HG03064 (cell line): ENCODE results near the gene ERCC5.

Experiments used
- ATAC-seq: cut with Tn5 transposase; IDR thresholded peaks from one replicate; pipeline ENCODE4 v1.9.1; 2021; ENCODE audit warnings: low read depth; ENCODE audit not compliant: unreplicated experiment

Gene ERCC5

DNA sequence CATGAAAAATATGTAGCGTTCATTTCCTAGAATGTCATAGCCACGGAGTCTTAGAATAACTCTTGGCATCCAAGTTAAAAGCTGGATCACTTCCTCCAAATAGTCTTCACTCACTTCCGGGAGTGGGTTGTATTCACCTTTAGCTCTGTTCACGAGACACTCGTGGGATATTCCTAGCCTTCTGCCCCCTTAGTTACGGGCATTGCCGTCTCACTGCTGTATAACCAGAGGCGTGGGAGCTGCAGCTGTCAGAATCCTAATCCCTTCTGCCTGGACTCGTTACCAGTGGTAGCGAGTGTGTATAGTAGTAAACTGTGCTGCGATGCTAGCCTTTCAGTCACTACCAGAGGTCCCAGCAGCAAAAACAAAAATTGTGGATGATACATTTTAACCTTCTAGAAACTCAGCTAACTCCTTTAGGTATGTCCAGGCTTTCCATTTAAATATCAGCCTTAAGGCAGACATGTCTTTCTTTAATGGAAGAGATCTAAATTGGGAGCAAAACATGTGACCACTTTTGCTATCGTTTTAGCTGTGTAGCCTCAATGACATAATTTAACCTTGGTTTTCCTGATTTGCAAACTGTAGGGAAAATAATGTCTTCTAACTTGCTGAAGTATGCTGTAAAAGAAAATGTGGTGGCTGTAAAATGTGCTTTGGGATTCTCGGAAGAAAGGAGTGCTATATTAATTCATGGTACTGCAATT lies 34.1 kb downstream of the ERCC5 start:
- ATAC-seq, result no peak

DNA sequence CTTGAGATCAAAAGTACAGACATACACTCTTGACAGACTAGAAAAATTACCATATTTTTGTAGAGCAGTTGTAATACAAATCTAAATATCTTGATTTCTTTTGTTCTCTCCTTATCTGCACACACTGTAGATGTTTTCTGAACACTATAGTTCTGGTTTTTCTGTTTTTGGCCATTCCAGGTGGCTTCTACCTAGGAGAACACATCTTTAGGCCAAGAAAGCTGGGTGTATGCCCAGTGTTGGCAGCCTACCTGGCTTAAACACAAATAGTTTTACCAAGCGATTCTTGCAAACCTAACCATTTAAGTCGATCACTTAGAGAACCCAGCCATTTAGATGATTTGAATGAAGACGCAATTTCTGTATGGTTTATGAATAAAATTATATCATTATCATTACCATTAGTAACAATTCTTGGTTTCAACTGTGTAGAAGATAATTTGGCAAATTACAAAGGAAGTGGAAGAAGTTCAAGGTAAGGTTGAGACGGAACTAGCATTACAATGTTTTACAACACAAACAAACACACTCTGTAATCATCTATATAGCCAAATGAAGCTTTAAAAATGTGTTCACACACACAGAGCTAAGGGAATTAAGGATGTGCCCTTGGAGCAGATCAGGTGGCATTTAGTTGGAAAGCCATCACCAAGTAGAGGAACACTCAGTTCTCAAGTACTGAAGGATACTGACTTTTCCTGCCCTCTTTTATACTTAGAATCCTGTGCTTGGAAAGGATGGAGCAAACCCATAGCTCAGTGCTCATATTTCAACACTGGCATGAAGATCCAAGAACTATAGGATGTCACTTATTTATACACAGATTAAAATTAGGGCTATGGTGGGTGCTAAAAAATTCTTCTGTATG lies 36.2 kb downstream of the ERCC5 start:
- no peak for ATAC-seq

DNA sequence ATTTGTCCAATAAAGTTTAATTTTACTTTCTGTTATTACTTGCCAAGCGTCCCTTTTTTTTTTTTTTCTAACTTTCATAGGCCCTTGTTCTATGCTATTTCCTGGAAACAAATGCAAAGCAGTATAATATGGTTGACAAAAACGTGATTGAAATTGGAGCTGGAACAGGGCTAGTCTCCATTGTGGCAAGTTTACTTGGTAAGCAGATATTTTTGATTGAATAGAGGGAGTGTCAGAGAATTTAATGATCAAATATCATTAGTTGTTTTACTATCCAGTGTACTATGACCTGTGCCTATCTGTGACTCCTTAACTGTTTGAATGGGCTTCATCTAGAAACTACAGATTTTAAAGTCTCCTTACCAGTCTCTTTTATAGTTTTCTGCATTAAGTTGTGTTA lies 46.7 kb downstream of the ERCC5 start:
- ATAC-seq, result no peak

- no peak for ATAC-seq
Observed at GRCh38 chr13:102897371-102898138, 51.7 kb downstream of the ERCC5 start.

DNA sequence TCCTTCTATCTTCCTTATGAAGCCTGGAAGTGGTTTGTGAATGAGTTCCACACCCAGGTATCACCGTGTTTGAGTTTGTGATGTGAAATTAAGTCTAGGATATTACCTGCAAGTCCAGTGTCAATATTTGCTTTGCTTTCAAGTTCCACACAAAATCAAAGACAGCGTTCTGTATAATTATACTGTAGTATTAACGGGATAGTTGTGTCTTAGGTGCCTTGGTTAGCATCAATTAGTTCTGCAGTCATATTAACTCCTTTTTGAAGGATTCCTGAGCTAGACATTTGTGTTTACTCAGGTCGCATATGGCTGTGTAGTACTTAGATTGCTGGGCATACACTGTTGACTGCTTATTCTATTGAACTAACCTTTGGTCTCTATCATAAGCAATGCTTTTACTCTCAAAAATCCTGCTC lies 54.4 kb downstream of the ERCC5 start:
- no peak for ATAC-seq

DNA sequence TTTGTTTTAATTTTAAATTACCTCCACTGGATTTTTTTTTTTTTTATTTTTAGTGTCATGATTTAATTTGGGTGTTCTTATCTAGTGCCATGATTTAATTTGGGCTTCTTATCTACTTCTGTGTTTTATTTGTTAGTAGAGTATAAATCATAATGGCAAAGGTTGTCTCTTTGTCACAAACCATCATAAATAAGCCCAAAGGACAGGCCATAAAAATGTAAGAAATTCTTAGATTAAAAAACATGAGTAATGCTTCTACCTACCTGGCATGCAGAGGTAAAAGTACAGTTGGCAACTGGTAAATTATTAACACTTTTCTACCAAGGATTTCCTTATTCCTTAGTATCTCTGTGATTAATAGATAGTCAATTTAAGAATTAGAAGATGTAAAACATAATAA lies 55.2 kb downstream of the ERCC5 start:
- ATAC-seq, result no peak

DNA sequence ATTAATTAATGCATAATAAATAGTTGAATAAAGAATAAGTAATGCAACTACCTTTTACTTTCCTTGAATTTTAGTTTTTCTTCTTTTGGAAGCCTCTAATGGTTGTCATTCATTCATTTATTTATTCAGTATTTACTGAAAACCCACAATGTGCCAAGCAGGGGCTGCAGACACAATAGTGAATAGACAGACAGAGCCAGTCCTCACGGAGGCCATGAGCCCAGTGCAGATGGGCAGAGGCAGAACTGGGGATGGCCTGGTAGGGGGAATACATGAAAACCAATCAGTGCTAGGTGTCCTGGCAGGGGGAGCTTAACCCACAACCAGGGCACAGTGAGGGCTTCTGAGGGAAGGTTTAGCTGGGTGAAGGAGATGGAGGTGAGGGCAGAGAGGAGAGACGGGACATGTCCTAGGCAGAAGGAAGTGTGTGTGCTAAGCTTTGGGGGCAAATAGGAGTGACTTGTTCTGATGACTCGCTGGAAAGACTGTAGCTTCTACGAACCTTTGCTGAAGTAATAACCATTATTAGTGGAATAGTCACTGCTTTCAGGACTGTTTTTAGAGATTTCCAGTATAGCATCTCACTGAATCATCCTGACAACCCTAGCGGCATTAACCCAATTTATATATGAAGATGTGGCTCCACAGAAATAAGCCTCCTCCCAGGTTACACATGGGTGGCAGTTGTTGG lies 55.9 kb downstream of the ERCC5 start:
- ATAC-seq, result no peak

GRCh38 chr13:102902789-102903347 lies 57.0 kb downstream of the ERCC5 start:
- no peak for ATAC-seq

DNA sequence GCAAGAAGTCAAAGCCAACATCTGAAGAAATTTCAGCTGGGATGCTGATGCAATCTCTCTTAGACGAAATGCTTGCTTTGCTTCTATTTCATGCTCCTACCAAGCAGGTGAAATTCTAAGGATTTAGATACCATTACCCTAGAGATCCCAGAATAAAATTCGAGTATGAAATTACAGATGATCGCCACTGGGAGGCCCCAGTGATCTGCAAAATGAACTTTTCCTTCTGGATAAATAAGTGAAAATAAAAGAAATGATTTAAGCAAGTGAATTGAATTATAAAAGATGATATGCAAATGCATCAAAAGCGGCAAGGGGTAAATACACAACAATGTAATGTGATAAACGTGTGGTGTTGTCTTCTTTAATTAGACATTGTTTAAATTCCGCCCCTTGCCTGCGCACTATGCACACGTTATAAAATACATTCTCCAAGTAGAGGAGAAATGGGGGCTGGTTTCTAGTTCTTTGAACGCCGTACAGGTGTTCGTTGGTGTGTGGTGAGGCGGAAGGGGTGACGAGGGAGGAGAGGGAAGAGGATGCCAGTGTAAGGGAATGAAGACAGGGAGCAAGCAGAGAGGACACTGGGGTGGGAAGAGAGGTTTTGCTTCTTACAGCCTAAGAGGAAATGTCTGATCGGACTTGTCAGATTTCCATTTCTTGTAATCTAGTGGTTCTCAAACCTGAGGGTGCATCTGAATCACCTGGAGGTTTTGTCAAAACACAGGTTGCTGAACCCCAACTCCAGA lies 58.0 kb downstream of the ERCC5 start:
- ATAC-seq, result no peak

DNA sequence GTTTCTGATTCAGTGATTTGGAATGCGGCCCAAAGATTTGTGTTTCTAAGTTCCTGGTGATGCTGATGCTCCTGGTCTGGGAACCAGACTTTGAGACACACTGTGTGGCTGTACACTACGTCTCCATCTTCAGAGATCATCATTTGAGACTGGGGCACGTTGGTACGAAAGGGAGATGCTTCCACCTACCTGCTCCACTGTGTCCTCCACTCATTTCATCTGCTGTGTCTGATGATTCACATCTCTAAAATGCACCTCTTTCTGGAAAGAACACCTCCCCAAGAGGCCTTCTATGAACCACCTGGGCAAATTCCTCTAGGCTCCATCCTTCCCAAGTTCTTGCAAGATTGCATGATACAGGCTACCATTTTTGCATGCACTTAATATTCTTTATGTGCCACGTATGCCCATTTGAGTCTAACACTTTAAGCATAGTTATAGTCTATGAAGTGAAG lies 58.6 kb downstream of the ERCC5 start:
- no peak for ATAC-seq

DNA sequence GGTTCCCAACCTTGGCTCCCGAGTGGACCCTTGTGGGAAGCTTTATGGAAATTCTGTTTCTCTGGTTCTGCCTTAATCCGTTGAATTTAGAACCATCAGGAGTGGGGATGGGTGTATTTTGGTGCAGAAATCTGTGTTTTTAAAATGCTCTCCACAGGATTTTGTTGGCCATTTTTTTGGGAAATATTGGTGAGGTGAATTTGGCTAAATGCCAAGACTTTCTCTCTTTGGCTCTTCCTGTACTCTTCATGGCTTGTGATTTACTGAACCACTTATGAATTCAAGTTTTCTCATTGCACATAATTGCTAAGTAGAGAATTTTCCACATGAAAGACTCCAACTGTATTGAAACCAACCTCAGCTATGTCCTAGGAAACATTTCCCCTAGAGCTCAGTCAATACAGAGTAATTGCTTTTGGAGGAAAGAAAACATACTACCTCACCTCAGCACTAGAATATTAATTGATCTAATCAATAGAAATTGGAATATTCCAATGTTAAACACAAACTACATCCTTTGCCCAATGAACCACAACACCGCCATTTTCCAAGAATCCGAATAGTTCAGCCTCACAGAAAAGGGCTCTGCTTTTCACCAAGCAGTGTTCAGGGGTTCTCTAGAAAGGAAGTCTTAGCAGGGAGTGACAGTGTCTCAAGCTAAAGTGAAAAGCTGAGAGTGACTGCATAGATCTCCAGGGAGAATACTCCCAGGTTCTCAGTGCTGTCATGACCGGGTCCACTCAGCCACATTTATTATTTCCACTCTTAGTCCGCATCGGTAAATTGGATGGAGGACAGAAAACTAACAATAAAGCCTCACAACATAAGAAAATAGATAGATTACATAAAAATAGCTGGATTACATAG lies 60.3 kb downstream of the ERCC5 start:
- no peak for ATAC-seq

DNA sequence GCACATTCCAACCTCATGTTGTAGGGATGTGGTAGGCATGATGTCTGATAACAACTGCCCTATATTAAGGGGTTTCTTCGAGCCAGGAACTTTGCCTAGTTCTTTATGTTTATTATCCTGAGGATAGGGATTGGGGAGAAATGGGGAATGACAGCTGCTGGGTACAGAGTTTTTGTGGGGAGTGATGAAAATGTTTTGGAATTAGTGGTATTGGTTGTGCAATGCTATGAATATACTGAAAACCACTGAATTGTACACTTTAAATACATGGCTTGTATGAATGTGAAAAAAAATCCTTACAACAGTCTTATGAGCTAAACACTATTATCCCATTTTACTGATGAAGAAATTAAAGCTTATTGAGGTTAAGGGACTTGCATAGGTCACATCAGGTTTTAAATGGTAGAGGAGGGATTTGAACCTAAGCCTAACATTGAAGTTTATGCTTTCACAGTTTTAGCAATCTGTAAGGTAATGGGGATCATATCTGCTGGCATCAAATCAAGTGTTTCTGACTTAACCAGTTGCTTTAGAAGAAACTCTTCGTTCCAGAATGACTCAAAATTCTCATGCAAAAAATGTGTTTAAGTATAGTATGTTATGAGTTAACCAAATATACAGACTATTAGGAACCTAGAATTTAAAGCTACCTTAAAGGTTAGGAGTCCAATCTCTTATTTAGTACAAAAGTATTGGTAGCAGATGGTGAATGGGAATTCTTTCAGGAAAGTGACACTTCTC lies 61.4 kb downstream of the ERCC5 start:
- ATAC-seq, result peak; percentile 77

- ATAC-seq, result no peak
Observed at GRCh38 chr13:102907886-102908515, 62.2 kb downstream of the ERCC5 start.

DNA sequence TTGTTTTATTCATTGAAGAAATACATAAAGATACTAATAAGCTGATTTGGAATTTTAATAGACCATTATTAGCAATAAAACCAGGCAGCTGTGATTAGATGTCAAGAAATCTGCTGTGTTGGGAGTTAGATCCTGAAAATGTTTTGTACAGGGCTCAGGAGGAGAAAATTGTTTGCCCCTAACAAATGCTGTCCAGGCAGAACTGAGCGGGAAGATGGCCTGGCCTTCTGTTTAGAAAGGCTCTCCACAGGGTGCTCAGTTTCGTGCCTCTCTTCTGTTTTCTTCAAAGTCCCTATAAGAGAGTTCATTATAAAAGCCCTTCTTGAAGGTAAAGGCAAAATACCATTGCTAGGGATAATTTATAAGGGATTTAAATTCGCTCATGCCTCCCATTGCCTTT lies 64.1 kb downstream of the ERCC5 start:
- ATAC-seq, result no peak

- no peak for ATAC-seq
Observed at GRCh38 chr13:102911336-102911735, 65.5 kb downstream of the ERCC5 start.

DNA sequence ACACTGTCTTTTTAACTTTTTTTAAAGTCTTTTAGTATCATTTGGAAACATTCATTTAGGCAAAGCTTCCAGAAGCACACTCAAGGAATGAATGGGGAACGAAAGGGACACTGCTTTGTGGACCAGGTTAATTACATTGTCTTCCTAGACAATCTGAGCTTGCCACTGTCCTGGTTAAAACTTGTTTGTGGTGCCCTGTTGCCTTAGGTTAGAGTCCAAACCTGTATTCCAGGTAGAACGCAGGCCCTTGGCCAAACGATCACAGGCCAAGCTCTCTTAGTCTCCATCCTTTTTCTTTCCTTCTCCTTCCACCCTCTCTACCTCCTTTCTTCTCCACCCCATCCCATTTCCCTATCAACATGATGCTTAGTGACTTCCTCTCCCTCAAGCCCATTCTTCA lies 66.8 kb downstream of the ERCC5 start:
- no peak for ATAC-seq

DNA sequence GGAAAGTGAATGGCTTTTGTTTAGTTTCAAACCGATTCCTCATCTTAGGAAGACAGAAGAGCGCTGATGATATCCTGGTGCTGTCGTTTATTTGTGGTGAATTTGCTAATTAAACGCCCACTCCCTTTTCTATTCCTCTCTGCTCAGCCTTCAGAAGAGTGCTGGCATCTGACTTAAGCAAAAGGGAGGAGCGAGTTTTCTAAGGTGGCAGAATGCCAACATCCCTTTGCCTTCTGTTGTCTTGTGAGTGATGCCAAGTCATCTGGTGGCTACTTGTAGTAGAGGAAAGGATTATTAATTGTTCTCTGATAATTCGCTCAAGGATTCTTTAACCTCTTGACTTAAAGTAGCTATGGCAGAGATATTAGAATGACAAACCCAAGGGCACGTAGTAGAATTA lies 68.1 kb downstream of the ERCC5 start:
- no peak for ATAC-seq
